ENCODE measurements around the gene GALNT9.

Gene GALNT9

GRCh38 chr12:132174839-132175490 lies 154.4 kb downstream of the GALNT9 start:
- no peak for DNase-seq (ENCODE audit: low spot score)
- no peak for TF ChIP-seq CTCF (IDR thresholded peaks at IDR 0.05; ENCODE audit: extremely low read depth, missing control alignments)

- TF ChIP-seq CTCF (IDR thresholded peaks at IDR 0.05; ENCODE audit: extremely low read depth, missing control alignments), result no peak
- no peak for DNase-seq (ENCODE audit: low spot score)
Observed at GRCh38 chr12:132174015-132174838, 155.2 kb downstream of the GALNT9 start.

GRCh38 chr12:132173135-132174014 lies 156.0 kb downstream of the GALNT9 start:
- no peak for TF ChIP-seq CTCF (IDR thresholded peaks at IDR 0.05; ENCODE audit: extremely low read depth, missing control alignments)
- DNase-seq (ENCODE audit: low spot score), result no peak

- TF ChIP-seq CTCF (IDR thresholded peaks at IDR 0.05; ENCODE audit: extremely low read depth, missing control alignments), result no peak
- no peak for DNase-seq (ENCODE audit: low spot score)
Observed at GRCh38 chr12:132172619-132173018, 156.8 kb downstream of the GALNT9 start.

GRCh38 chr12:132171968-132172521 lies 157.3 kb downstream of the GALNT9 start:
- DNase-seq (ENCODE audit: low spot score), result no peak
- no peak for TF ChIP-seq CTCF (IDR thresholded peaks at IDR 0.05; ENCODE audit: extremely low read depth, missing control alignments)

- TF ChIP-seq CTCF (IDR thresholded peaks at IDR 0.05; ENCODE audit: extremely low read depth, missing control alignments), result no peak
- no peak for DNase-seq (ENCODE audit: low spot score)
Observed at GRCh38 chr12:132171293-132171967, 158.0 kb downstream of the GALNT9 start.

Measured in GM20000 (cell line).